Muscle layer of duodenum (tissue), 2 donors: Measurements from ENCODE around the gene IRF2.

Source experiments
- H3K27ac ChIP-seq: one replicate; pipeline ENCODE4 v1.7.0; 2013; ENCODE audit warnings: mild to moderate bottlenecking, low read length
- H3K27me3 ChIP-seq: one replicate; pipeline ENCODE4 v1.7.0; 2013; ENCODE audit warnings: low read depth, mild to moderate bottlenecking, control low read depth, low read length
- H3K36me3 ChIP-seq, 2 donors: one replicate each; pipeline ENCODE4 v1.7.0; 2013; ENCODE audit warnings: low read length in 2 of 2, control low read depth in 1 of 2, mild to moderate bottlenecking in 1 of 2; ENCODE audit not compliant: insufficient read depth in 2 of 2, control insufficient read depth in 1 of 2
- H3K4me1 ChIP-seq, 2 donors: one replicate each; pipeline ENCODE4 v1.7.0; 2013; ENCODE audit warnings: low read length in 2 of 2, mild to moderate bottlenecking in 2 of 2, control low read depth in 1 of 2, moderate library complexity in 1 of 2; ENCODE audit not compliant: insufficient read depth in 2 of 2, control insufficient read depth in 1 of 2
- H3K4me3 ChIP-seq, 2 donors: one replicate each; pipeline ENCODE4 v1.7.0; 2013; ENCODE audit warnings: low read length in 2 of 2, low read depth in 1 of 2, mild to moderate bottlenecking in 1 of 2
- H3K9me3 ChIP-seq, 2 donors: one replicate each; pipeline ENCODE4 v1.7.0; 2013; ENCODE audit warnings: low read length in 2 of 2, control low read depth in 1 of 2, mild to moderate bottlenecking in 1 of 2; ENCODE audit not compliant: control insufficient read depth in 1 of 2
- donor health status: healthy.

Gene IRF2

DNA sequence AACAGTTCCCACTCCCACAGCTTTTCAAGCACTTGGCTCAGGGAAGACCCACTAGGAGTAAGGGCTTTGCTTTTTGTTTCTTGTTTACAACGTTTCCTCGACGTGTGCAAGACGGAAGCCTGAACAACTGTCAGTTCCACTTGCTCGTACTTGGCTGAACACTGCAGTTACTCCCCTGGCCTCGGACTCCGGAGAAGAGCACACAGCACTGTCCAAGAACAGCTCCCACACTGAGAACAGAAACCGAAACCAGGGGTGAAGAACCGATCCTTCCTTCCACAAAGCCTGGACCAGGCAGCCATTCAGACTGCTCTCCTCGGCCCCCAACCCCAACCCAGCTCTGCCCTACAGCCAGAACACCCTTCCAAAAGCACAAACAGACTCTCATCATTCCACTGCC lies 25.5 kb downstream of the IRF2 start:
- peaks cover 31 to 76% of the 10 kb centered on the region in 2 donors for H3K4me1 ChIP-seq
- H3K27me3 ChIP-seq = no peaks in the 10 kb centered on the region
- no peaks in the 10 kb centered on the region for H3K36me3 ChIP-seq
- H3K9me3 ChIP-seq = no peaks in the 10 kb centered on the region
- H3K27ac ChIP-seq = peak overlapping the region; percentile 84
- H3K4me3 ChIP-seq = peak overlapping the region; percentile 62 to 75

- peak overlapping the region; percentile 62 to 75 for H3K4me3 ChIP-seq
Measured at GRCh38 chr4:184448141-184448540, 26.2 kb downstream of the IRF2 start.

GRCh38 chr4:184447664-184448063 lies 26.7 kb downstream of the IRF2 start:
- no peaks in the 10 kb centered on the region for H3K36me3 ChIP-seq
- peaks cover 28 to 66% of the 10 kb centered on the region in 2 donors for H3K4me1 ChIP-seq
- H3K4me3 ChIP-seq = no peak overlapping the region
- no peaks in the 10 kb centered on the region for H3K9me3 ChIP-seq
- H3K27ac ChIP-seq = peak overlapping the region; percentile 84
- no peaks in the 10 kb centered on the region for H3K27me3 ChIP-seq

More at GRCh38 chr4:184448141-184448540, 26.2 kb downstream of the IRF2 start:
- peak overlapping the region; percentile 84 for H3K27ac ChIP-seq
- no peaks in the 10 kb centered on the region for H3K9me3 ChIP-seq
- peaks cover 28 to 71% of the 10 kb centered on the region in 2 donors for H3K4me1 ChIP-seq
- H3K27me3 ChIP-seq = no peaks in the 10 kb centered on the region
- no peaks in the 10 kb centered on the region for H3K36me3 ChIP-seq

DNA sequence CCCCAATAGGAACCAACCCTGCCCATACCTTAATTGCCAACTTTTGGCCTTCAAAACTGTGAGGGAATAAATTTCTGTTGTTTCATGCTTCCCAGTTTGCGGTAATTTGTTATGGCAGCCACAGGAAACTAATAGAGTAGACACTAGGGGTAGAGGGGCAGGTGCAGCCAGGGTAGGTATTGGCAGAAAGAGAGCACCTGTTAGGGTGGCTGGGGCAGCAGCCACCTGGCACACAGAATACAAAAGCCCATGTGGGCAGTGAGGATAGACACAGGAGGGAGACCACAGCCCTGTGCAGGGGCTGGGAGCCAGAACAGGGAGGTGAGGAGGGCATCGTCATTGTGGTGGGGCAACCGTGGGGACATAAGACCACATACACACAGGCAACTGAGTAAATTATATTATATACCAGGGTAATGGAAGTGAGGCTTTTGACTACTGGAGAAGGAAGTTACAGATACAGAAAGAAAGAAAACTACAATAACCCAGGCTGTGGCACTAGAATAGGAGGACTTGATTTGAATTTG lies 28.2 kb downstream of the IRF2 start:
- no peak overlapping the region for H3K27ac ChIP-seq
- H3K36me3 ChIP-seq = no peaks in the 10 kb centered on the region
- H3K4me1 ChIP-seq = peaks cover 22 to 54% of the 10 kb centered on the region in 2 donors
- H3K27me3 ChIP-seq = no peaks in the 10 kb centered on the region
- no peaks in the 10 kb centered on the region for H3K9me3 ChIP-seq
- no peak overlapping the region for H3K4me3 ChIP-seq

DNA sequence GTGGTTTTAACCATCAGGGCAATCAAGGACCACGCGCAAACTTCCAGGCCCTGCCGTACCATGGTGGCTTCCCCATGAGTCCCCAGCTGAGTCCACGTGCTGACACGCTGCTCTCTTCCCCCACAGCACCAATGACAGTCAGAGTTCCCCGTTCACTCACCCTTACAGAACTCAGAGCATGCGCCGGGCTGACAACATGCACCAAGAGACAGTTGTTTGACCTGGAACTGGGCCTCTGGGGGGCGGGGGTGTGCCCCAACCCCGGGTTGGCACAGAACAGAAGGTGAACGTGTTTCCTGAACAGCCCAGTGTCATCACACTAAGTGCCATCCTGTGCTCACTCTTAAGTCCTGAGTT lies 29.4 kb downstream of the IRF2 start:
- Histone ChIP-seq H3K36me3 (no peaks in the 10 kb centered on the region), H3K9me3 (no peaks in the 10 kb centered on the region), H3K4me1 (peaks cover 22 to 55% of the 10 kb centered on the region in 2 donors), H3K27ac (no peak overlapping the region), H3K4me3 (no peak overlapping the region), H3K27me3 (no peaks in the 10 kb centered on the region)

- no peaks in the 10 kb centered on the region for H3K9me3 ChIP-seq
- no peak overlapping the region for H3K4me3 ChIP-seq
- H3K4me1 ChIP-seq = peaks cover 17 to 54% of the 10 kb centered on the region in 2 donors
- H3K27me3 ChIP-seq = no peaks in the 10 kb centered on the region
- H3K27ac ChIP-seq = no peak overlapping the region
- no peaks in the 10 kb centered on the region for H3K36me3 ChIP-seq
Measured at GRCh38 chr4:184444215-184444952, 30.0 kb downstream of the IRF2 start.

GRCh38 chr4:184443318-184443717 lies 31.0 kb downstream of the IRF2 start:
- H3K9me3 ChIP-seq = no peaks in the 10 kb centered on the region
- no peak overlapping the region for H3K27ac ChIP-seq
- peaks cover 8 to 48% of the 10 kb centered on the region in 2 donors for H3K4me1 ChIP-seq
- no peak overlapping the region for H3K4me3 ChIP-seq
- no peaks in the 10 kb centered on the region for H3K36me3 ChIP-seq
- H3K27me3 ChIP-seq = no peaks in the 10 kb centered on the region

DNA sequence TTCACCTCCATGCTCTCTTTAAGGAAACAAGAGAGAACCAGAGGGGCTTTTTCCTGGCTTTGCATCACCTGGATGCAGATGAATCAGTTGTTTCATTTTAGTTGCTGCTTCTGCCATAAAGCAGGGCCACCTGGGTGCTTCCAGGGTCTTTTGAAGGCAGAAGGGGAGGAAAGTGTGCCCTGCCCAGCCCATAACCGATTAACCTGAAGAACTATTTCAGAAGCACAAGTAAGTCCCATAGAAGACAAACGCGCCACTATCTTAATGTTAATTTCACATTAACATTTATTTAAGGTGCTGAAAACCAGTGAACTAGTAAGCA lies 32.1 kb downstream of the IRF2 start:
- Histone ChIP-seq H3K4me3 (no peak overlapping the region), H3K9me3 (no peaks in the 10 kb centered on the region), H3K27me3 (no peaks in the 10 kb centered on the region), H3K4me1 (peaks cover 6 to 39% of the 10 kb centered on the region in 2 donors), H3K27ac (no peak overlapping the region), H3K36me3 (no peaks in the 10 kb centered on the region)

GRCh38 chr4:184441461-184442313 lies 32.7 kb downstream of the IRF2 start:
- Histone ChIP-seq H3K9me3 (no peaks in the 10 kb centered on the region), H3K4me1 (peaks cover 6 to 39% of the 10 kb centered on the region in 2 donors), H3K36me3 (no peaks in the 10 kb centered on the region), H3K4me3 (no peak overlapping the region), H3K27ac (no peak overlapping the region), H3K27me3 (no peaks in the 10 kb centered on the region)

- Histone ChIP-seq H3K9me3 (no peaks in the 10 kb centered on the region), H3K36me3 (no peaks in the 10 kb centered on the region), H3K4me3 (peak overlapping the region in 1 of 2 donors; percentile 17), H3K4me1 (peaks cover 6 to 39% of the 10 kb centered on the region in 2 donors), H3K27me3 (no peaks in the 10 kb centered on the region), H3K27ac (peak overlapping the region; percentile 33)
Measured at GRCh38 chr4:184440595-184441358, 33.6 kb downstream of the IRF2 start.
